Measurements from ENCODE around the gene TCF25.
"Not testable (repeated sequence)": the region's sequence is repeated elsewhere in the genome, so short reads cannot be mapped to it uniquely, and the experiment has no call there.

The TCF25 gene

DNA sequence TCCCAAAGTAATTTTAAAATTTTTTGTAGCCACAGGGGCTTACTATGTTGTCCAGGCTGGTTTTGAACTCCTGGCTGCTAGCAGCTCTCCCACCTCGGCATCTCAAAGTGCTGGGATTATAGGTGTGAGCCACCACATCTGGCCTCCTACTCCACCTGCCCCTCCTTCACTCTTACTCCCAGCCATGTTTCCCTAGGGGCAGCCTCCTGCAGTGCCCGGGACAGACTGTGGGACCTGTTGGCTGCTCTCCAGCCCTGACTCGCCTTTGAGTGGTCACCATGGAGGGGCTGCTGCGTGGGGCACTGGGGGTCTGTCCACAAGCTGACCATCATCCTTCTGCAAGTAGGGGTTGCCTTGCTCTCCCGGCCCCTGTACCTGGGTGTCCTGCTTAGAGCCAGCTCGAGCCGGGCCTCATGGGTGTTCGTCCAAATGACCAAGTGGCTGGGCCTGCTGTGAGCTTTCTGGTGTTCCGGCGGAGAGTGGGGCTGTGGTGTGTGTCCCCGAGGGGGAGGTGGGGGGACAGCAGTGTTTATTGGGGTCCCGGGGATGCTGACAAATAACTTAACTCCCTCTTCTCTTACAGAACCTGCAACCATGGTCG is 28.6 kb upstream of the TCF25 start:
- DNase-seq: no peak

DNA sequence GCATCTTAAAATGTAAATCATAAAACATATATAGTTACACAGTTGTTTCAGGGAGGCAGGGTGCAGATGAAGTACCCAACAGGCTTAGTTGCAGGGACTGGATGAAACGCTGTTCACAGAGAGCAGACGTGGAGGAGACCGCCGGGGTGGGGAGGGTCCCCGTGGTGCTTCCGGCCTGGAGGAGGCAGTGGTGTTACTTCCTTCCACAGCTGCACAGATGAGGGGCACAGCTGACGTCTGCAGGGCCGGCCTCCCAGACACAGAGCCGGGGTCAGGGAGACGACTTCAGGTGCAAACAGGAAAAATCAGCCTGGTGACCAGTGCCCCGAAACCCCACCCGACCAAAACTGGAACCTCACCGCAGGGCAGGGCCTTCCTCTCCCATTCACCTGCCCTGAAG is 28.0 kb upstream of the TCF25 start:
- no peak for DNase-seq

DNA sequence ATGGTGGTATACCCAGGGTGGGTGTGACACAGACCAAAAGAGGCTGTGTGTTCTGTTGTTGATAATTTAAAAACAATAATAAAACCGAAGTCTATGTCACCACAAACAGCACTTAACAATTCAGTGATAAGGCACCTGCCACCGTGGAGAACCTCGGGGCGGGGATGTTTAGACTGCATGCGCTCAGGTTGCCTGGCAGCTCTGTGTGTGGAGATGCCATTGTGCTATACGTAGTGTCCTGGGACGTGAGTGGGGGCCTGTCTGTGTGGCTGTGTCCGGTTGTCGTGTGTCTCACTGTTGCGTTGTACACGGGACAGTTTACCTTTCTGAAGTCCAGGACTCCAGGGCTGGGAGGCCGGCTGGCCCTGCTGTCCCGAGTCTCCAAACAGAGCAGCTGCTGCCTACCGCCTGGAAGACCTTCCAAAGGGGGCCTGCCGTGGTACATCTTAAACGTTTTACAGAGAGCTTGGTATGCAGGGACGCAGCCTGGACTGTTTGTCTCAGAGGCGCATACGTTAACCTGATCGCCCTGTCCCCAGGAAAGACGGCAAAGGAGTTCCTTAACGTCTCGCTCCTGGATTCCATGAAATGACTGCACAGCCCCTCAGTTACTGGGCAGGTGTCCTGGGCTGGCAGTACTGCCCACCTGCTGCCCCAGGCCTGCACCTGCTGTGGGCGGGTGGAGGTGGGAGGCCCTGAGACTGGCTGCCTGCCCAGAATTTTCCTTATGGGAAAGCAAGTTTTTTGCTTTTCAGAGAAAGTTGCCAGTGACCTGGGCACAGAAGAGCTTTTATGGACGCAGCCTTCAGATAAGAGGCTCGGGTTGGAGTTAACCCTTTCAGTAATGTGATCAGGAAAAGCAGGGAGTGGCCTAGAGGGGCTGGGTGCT is 26.1 kb upstream of the TCF25 start:
- no peak for DNase-seq

DNA sequence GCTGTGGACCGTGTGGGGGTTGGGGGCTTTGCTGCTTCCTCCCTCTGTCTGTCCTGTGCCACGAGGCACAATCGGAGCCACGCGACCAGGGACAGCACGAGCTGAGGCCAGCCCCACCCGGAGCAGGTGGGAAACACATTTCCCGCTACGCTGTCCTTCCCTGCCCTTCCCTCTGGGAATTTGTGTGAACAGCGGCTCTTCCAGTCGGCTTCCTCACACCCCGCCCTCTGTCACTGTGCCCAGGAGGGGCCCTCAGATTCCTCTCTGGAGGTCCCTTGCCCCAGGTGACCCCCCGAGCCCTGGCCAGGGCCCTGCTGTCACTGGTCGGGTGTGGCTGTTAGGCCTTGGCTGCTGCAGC is 25.5 kb upstream of the TCF25 start:
- no peak for DNase-seq

DNA sequence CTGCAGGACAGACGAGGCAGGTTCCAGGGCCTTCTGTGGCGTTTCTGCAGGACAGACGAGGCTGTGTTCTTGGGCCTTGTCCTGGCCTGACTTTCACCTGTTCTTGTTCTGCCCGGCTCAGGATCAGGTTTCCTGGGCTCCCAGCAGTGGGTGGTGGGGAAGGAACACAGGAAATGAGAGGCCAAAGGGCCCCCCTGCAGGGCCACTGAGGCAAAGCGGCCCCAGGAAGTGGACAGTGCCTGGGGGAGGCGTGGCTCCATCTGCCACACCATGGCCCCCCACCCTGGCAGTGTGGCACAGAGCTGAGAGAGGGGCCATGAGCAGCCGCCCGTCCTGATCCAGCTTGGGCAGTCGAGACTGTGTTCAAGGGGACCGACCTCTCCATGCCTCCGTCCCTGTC is 24.4 kb upstream of the TCF25 start:
- DNase-seq: no peak

DNA sequence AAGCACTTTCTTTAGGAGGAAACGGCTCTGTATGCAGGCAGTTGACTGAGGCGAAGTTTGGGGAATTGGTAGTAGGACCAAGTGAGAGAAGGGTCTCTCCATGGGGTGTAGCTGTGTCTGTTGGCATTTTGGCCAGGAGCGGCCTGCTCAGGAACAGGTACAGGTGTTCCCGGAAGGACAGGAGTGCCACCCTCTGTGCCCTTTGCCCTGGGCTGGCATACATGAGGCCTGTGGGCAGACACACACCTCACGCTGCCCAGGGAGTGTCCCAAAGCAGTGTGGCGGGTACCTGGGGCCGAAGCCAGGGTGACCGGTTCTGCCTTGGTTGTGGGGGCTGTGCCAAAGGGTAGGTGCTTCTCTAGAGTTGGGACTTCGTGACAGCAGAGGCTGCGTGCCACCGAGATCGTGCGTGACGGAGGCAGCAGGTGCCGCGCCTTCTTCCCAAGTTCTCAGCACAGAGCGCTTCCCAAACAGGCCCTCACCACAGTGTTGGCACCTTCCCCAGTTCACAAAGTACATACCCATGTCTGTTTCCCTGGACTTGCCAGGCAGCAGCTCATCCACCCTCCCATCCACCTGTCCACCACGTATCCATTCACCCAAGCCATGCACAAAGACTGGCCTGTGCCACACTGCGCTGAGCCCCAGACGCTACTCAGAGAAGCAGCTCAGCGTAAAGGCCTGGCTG is 19.9 kb upstream of the TCF25 start:
- DNase-seq: no peak

DNA sequence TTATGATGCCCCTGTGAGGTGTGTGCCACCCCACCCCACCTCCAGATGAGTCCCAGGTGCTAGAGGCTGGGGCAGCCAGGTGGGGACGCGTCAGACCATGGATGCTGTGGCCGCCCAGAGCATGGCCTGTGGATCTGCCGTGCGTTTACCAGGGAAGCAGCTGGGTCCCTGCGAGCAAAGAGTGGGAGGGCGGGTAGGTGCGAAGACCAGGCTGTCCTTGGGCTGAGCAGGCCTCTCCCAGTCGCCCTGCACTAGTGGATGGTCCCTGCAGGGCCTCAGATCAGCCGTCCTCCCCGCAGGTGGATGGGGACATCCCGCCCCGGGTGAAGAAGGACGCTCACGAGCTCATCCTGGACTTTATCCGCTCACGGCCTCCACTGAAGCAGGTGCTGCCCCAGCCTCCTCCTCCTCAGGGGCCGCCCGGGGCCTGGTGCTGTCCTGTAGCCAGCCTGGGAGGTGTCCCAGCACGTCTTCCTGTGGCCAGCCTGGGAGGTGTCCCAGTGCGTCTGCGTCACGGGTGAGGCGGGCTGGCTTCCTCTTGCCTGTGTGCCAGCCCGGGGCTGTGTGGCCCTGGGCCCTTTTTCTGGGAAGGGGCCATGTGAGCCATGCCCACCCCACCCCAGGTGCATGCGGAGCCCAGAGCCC is 18.0 kb upstream of the TCF25 start:
- no peak for DNase-seq

DNA sequence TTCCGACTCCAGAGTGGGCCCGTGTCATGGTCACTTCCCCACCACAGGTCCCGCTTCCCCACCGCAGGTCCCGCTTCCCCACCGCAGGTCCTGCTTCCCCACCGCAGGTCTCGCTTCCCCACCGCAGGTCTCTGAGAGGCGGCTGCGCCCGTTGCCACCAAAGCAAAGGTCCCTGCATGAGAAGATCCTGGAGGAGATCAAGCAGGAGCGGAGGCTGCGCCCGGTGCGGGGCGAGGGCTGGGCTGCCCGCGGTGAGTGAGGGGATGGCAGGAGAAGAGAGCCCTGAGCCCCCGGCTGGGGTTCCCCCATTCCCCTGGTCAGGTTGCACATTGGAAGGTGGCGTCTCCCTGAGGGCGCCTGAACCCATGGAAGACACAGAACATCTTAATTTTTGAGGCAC is 17.4 kb upstream of the TCF25 start:
- no peak for DNase-seq

DNA sequence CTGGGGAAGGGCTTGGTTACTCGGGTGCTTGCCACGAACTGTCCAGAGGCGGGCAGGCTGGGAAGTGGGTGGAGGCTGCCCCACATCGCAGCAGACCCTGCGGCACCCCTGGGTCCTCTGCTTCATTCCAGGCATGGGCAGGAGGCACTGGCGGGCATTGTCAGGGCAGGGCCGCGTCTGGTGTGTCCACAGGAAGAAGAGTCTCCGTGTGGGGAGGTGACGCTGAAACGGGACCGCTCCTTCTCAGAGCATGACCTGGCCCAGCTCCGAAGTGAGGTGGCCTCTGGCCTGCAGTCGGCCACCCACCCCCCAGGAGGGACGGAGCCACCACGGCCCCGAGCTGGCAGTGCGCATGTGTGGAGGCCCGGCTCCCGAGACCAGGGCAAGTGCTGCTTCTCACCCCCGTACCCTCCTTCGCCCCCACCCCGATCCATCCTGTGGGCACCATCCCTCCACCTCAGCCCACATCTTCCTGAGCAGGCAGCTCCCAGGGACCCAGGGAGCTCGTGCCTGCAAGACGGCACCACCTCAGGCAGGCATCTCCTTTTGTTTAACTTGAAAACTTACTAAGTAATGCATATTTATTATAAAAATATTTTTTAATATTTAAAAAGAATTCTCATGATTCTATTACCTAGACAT is 14.3 kb upstream of the TCF25 start:
- no peak for DNase-seq

DNA sequence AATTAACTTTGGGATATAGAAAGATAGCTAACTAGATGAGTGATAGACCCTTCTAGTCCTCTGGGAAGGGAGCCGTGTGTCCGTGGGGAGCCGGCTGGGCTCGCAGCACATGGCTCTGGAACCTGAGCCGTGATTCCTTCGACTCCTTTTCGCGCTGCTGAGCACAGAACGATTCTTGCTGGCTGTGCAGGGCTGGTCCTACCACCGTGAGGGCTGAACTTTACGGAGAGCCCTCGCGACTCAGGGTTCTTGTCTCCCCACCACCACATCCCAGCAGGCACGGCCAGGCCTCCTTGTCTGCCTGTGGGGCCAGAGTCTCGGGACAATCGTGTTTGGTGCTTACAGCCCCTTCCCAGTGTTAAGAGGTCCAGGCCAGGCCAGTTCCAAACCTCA is 13.8 kb upstream of the TCF25 start:
- DNase-seq: no peak

DNA sequence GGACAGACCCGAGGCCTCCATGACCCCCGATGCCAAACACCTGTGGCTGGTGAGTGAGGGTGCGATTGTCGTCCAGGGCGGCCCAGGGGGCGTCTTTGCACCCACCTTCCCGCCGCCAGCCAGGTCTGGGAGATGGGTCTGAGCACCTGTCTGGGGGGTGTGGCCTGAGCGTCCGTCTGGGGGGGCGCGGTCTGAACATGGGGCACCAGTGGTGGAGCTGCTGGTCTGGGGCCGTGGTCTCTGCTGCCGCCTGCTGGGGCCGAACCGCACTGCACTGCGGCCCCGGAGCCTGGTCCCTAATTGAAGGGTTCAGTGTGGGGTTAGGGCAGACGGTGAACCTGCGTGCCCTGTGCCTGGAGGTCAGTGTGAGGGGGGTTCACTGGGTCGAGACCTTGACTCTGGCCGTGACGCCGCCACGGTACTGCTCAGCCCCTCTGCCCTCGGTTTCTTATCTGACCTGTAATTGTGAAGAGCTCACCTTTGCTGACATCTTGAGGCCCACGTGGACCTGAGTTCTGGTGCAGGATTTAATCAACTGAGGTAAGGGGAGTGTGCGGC is 12.6 kb upstream of the TCF25 start:
- DNase-seq: peak; percentile 30 to 49

DNA sequence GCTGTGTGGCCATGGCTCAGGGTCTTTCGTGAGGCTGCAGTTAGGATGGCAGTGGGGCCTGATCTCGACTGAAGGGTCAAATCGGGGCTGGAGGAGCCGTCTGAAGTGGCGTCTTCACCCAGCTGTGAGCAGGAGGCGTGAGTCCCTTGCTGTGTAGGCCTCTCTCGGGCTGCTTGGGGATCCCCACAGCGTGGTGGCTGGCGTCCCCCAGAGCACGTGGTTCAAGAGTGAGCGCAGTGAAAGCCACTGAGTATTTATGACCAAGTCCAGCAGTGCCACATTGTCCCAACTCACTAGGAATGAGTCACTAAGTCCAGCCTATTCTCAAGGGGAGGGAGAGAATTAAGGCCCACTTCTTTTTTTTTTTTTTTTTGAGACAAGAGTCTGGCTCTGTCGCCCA is 11.7 kb upstream of the TCF25 start:
- no peak for DNase-seq

DNA sequence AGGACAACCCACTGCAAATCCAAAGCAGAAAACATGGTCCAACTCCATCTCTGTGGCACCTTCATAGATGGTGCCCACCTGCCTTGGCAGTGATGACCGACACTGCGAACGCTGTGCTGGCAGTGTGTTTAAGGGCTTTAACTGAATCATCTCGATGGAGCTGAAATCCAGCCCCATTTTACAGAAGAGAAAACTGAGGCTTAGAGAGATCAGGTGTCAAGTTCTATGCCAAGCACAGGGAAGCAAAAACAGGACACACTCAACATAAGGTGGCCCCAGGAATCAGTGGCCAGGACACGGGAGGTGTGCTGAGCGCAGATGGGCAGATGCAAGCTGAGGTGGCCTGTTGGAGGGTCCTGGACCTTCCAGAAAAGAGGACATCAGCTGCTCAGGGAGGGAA is 10.7 kb upstream of the TCF25 start:
- no peak for DNase-seq

DNA sequence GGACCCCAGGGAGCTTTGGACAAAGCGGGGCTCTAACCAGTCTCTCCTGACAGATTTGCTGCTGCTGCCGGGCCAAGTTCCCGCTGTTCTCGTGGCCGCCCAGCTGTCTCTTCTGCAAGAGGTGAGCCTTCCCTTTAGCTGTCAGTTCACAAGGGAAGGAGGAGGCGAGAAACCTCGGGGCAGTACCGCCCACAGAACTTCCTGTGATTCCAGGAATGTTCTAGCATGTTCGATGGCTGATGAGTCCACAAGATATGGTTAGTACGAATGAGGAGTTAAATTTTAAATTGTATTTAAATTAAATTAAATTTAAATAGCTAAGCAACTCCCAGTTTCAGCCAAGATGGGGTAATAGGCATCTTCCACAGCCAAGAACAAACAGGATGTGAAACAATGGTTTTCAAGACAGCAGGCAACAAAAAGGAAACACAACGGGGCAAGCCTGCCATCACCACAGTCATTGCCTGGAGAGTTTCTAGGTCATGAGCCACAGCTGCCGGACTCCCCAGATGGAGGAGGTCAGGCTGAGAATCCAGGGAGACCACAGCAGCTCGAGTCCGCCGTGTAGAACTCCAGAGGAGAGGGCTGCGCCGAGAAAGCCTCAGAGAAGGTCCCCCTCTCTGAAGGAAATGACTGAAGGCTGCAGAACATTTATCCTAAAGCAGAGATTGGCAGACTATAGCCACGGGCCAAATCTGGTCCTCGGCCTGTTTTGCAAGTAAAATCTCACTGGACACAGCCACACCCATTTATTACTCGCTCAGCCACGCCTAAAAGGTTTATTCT is 9.5 kb upstream of the TCF25 start:
- peak; percentile 35 to 49 for DNase-seq

DNA sequence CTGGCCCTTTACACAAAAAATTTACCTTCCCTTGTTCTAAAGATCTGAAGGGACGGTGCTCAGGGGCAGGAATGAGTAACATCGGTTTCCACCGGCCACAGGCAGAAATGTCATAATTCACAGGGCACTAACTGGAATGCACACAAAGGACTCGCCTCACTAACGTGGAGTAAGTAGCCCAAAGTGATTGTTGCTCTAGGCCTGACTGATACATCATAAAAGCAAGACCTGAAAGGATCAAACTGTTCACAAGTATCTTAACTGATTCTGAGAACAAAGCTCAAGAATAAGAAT is 8.9 kb upstream of the TCF25 start:
- DNase-seq: no peak

DNA sequence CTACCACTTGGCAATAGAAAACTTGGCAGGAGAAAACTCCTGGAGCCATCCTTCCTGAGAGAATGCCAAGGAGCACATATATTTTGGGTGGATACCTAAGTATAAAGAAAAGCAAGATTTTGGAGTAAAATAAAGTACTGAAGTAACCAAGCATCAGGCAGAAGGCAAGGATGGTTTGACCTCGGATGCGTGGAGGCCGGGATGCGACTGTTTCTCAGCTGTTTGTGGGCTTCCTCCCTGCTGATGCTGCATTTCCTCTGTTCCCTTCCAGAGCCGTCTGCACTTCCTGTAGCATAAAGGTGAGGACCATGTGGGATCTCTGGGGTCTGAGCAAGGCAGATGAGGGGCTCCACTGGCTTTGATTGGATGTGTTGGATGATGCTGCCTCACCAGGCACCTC is 5.5 kb upstream of the TCF25 start:
- DNase-seq: no peak

DNA sequence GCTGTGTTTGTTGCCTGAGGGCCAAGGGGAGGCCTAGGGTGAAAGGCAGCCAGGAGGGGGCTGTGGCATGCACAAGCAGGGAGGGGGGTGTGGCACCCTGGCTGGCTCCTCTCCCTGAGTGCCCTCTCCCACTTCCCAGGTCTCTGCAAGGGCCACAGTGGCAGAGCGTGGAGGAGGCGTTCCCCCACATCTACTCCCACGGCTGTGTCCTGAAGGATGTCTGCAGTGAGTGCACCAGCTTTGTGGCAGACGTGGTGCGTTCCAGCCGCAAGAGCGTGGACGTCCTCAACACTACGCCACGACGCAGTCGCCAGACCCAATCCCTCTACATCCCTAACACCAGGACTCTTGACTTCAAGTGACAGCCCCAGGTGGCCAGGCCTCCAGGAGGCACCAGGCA is 3.5 kb upstream of the TCF25 start:
- no peak for DNase-seq

DNA sequence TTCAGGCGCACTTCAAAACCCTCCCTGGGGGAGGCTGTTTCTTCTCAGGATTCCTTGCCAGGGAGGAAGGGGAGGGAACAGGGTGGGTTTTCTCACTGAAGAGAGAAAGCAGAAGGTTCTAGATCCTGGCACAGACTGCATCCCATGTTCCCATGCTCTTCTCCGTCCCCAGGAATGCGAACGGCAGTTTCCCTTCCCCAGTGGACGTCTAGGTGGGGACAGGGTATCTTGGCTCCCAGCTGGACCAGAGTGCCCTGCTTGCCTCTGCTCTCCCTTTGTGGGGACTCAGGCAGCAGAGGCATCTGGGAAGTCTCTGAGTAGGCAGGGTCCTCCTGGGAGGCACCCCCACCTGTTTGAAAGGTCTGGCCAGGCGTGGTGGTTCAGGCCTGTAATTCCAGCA is 3.0 kb upstream of the TCF25 start:
- no peak for DNase-seq

DNA sequence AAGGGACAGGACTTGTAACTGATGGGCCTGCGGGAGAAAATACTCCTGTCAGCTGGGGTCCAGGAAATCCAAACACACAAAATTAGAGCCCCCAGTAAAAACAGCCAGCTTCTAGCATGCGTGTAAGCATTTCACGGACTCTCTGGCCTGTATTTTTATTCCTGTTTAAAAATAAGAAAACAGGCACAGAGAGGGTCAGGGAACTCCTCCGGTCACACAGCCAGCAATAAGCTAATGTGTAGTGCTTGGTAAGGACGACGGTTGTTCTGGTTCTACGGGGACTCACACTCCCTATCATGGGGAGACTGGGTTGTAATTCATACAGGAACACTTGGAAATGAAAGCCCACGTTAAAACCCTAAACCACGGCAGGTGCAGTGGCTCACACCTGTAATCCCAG is 1.5 kb upstream of the TCF25 start:
- DNase-seq: no peak

DNA sequence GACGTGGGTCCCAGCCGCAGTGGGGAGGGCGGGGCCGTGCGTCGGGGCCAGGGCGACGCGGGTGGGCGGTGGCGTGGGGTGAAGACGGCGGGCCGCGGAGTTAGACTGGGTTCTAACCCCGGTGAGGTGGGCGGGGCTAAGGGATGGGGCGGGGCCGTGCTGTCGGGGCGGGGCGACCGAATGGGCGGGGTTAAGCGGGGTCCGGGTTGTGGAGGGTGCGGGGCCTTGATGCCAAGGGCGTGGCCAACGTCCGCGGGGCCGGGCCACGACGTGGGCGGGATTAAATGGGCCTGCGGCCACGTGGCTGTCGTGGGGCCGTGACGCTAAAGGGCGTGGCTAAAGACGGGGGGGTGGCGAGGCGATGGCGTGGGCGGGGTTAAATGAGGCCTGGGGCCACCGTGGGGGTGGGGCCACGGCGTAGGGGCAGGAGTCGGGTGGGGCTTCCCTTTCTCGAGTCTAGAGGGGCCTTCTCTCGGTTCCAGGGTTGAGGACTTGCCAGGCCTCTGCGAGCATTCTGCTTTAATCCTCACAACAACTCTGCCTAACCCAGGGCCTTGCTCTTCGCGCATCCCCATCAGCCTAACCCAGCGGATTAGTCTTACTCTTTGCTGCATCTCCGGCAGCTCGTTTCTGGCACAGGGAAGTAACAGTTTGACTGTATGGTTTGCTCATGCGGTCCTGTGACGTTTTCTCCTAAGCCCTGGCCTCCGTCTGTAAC is 739 bp downstream of the TCF25 start:
- peak; percentile 87 to 99 for DNase-seq

DNA sequence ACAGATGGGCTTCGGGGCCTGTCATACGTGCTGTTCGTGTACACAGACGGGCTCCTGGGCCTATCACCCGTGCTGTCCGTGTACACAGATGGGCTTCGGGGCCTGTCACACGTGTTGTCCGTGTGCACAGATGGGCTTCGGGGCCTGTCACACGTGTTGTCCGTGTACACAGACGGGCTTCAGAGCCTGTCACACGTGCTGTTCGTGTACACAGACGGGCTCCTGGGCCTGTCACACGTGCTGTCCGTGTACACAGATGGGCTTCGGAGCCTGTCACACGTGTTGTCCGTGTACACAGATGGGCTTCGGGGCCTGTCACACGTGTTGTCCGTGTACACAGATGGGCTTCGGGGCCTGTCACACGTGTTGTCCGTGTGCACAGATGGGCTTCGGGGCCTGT is 5.7 kb downstream of the TCF25 start:
- not testable (repeated sequence) for DNase-seq

Data from bone marrow (tissue), 2 donors.